ENCODE results near the gene GALNTL6. TPM values are rescaled to one million over a fixed set of nuclear protein-coding genes. Genes with fewer than 3 reads are reported as not detected.
"Not testable (repeated sequence)": the region's sequence is repeated elsewhere in the genome, so short reads cannot be mapped to it uniquely, and the experiment has no call there.

Gene GALNTL6
- total RNA-seq, 1 donor from 2014 or later: not detected

DNA sequence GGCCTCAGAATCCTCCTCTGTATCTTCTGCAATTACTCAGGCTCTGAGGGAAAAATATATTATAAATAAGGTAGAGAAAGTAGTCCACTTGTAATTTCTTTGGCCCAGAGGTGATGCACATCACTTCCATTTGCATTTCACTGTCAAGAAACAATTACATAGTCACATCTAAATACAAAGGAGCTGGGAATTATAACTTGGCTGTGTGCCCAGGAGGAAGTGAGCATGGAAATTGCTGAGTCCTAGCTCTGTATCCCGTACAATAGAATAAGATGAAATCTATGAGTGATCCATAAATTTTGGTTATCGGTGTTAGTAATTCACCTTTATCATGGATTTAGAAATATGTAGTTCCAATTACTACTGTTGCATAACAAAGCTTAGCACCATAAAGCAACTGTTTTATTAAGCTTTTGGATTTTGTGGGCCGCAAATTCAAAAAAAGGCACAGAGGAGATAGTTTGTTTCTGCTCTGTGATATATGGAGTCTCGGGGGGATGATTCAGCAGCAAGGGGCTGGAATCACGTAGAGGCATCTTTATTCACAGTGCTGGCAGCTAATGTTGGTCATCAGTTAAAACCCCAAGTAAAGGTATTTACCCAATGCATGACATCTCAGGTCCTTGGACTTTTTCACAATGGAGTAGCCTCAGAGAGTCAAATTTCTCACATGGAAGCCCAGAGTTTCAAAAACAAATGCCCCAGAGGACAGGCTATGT, 1114.1 kb downstream of the GALNTL6 start:
- intact Hi-C loops (cut with micrococcal nuclease): no loop called here

DNA sequence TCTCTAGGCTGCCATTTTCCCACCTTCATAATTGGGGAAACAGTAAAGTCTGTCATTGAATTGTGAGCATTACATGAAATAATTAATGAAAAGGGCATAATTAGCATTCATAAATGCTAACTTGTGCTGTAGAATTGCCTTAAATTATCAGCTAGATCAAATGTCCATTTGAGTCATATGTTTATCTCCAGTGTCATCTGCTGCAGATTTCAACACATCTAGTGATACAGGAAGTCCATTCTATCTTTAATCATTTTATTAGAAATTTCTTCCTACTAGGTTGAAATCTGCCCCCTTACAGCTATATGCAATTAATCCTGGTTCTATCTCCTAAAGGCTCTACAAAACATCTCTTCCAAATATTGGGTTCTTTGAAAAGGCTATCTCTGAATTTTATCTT, 1115.1 kb downstream of the GALNTL6 start:
- intact Hi-C loops (cut with micrococcal nuclease): no loop called here

DNA sequence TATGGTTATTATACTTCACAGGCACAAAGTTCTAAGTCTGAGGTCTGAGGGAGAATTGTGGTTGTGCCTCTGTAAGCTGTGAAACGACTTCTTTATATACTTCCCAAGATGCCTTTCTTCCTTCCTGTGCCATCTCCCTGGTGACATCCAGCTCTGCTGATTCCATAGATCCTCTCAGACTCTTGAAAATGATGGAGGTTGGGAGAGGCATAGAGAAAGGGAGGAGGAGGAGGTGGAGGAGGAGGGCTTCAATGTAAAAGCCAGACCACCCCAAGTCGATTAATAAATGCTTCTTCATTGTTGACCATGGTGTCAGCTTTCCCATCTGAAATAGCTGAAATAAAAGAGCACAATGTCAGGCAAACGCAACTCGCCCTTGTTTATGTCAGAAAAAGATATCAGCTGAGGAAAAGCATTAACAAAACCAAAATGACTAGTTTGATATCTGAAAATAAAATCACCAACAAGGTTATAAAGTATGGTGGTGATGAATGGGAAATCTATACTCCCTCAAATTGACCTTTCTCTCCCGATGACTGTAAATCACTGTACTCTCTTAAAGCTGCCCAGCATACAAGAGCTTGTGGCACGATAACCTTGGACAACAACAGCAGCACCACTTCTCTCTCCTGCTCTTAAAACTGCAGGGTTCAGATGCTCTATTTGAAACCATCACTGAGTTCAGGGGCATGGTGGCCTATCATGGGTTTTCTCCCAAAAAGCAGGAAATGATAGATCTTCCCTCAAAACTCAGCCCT, 1125.0 kb downstream of the GALNTL6 start:
- intact Hi-C loops (cut with micrococcal nuclease): no loop called here

DNA sequence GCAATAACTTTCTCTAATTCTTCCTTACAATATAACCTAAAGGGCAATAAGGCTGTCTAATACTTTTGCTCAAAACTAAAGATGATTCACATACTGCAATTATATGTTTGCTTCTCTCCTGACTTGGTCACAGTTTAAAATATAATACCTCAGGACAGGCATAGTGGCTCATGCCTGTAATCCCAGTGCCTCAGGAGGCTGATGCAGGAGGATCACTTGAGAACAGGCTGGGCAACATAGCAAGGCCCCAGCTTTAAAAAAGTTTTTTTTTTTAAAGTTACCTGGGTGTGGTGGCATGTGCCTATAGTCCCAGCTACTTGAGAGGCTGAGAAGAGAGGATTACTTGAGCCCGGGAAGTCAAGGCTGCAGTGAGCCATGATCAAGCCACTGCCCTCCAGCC, 1125.7 kb downstream of the GALNTL6 start:
- intact Hi-C loops (cut with micrococcal nuclease): no loop called here

DNA sequence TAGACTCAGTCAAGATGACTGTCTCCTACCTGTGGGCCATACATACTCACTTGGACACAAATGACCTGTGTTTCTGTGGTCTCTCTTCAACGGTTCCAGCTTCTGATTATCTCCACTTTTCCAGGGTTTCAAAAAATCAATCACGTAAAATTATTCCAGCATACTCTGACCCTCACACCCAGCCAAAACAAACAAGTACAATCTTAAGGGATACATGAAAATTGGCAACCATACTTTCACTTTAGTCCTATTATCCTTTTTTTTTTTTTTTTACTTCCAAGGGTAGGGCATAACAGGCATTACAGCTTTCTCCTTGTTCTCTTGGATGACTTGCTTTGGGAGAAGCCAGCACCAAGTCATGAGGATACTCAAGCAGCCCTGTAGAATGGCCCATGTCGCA, 1129.6 kb downstream of the GALNTL6 start:
- intact Hi-C loops (cut with micrococcal nuclease): no loop called here

DNA sequence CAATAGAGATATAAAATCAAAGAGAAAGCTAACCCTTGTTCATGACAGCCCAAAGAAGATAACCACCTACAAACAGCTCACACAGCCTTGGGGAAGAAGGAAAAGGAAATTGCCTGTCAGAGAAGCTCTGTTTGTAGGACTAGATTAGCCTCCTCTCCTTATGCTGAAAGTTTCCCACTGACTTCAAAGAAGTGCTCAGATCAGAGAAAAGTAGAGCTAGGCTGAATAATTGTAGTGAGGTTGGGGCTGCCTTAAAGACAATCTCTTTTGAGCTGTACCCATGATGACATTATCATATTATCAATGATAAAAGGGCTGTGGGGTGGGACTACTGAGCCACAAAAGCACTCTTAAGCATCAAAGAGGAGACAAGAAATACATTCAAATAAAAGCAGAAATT, 1132.4 kb downstream of the GALNTL6 start:
- intact Hi-C loops (cut with micrococcal nuclease): no loop called here

DNA sequence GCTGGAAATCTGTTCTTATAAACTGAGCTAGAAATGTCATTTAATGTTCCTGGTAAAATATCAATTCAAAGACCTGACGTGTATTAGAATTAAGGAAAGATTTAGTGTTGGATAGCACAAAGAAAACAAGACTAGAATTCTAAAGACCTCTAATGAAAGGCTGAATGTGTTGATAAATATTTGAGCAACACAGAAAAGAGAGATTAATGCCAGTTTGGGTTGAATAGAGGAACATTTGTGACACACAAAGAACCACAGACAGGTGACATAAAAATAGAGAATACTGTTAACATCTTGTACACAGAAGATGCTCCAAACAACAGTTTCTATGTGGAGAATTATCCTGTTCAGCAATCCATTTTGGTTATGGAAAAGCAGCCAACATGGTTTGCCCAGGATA, 1133.3 kb downstream of the GALNTL6 start:
- intact Hi-C loops (cut with micrococcal nuclease): no loop called here

DNA sequence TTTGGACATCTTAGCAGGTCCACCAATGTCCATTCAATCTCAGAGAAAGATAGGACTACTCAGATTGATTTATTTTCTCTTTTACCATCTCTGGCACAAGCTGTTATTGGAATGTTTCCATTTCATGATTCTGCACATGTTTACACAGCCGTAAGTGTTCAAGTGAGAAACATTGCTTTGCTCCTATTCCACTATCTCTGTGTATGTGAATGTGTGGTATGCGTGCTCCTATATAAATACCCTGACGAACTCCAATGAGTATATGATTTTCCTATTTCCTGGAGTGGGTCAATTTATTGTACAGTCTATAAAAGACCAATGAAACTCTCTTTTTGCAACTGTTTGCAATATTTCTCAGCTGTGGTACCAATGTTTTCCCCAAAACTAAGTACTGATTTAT, 1134.4 kb downstream of the GALNTL6 start:
- intact Hi-C loops (cut with micrococcal nuclease): no loop called here

DNA sequence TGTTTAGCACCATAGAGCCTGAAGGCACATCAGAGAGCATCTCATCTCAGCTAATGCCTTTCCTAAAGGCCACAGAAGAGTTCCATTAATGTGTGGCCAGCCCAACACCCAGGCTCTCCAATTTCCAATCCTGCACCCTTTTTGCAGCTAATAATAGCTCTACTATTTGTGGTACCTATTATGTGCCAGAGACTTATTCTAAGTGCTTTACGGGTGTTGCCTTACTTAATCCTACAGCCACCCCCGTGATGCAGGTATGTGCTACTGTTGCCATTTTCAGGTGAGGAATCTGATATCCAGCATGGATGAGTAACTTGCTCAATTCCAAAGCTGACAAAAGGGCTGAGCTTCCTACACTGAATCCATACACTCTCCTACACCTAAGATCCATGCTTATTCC, 1137.8 kb downstream of the GALNTL6 start:
- intact Hi-C loops (cut with micrococcal nuclease): no loop called here

DNA sequence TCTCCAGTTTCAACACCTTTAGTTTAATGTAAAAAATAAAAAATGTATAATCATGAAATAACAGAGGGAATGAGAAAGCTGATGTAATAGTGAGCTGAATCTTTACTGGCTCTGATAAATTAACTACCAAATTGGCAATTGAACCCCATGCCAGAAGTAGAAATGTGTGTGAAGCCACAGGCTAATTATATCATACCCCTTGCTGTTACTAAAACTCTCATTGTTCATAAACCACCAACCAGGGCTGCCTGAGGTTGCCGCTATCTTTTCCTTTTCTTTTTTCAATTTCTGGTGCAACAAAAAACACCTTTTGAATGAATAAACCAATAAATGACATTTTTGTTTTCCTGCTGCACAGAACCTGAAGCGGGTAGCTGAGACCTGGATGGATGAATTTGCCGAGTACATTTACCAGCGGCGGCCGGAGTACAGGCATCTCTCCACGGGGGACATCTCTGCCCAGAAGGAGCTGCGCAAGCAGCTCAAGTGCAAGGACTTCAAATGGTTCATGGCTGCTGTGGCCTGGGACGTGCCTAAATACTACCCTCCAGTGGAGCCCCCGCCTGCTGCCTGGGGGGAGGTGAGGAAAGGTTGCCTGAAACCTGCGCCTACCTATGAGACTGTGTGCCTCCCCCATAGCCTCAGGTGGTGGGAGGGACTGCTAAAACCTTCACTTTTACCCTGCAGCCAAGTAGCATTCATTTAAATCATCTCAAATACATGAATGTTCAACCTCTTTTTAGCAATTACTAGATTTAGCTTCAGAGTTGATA, 1138.7 kb downstream of the GALNTL6 start:
- intact Hi-C loops (cut with micrococcal nuclease): no loop called here

DNA sequence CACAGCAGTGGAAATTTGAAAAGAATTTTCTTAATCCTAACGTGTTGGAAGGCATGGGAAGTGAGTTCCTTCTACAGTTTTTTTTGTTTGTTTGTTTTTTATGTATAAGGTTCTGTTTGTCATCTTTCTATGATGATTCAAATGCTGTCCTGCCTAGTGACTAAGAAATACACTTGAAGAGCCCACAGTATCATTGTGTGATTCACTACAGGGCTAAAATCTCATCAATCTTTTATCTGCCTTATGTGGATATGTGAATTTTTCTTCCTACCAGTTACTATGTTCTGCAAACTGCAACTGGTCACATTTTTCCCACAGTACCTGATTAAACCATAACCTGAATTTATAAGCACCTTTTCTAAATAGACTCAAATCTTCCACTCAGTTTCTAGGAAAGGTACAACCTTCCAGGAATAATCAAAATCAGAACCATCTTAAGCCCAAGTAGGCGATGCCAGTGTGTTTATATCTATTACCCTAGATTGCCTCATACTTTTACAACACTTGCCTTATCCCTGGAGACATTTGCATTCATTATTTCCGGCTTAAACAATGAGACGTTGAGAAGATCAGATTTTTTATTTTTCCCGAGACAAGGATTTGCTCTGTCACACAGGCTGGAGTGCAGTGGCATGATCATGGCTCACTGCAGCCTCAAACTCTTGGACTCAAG, 1140.8 kb downstream of the GALNTL6 start:
- intact Hi-C loops (cut with micrococcal nuclease): no loop called here

DNA sequence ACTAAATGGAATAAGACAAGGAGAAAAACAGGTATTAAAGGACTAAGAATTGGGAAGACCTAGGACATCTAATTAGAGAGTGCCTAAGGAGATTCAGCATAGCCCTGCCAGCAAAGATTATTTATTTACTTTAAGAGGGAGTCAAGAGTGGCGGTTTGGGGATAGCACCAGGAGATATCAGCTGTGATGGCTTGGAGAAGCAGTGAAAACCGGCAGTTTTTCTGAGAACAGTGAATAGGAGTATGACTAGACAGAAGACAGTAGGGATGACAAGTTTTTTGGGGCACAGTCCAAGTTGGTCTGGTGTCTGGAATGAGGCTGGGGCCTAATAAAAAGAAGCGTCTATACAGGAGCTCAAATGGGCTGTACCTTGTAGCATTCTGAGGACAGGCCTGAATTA, 1143.1 kb downstream of the GALNTL6 start:
- intact Hi-C loops (cut with micrococcal nuclease): not testable (repeated sequence)

DNA sequence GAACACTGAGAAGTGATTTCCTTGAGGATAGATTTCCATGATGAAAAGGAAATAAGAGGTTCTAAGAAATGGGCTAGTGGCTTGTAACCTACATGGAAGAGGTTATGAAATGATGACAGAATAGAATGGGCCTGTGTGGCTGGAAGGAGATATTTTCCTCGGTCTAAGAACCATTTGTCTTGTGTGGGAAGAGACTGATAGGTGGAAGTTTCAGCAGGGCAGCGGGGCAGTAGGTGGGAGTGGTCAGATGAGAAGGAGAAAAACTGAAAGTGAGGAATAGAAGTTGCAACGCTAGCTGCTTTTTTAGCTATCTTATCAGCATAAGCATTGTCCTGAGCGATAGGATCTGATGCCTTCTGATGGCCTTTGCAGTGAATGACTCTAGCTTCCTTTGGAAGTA, 1144.0 kb downstream of the GALNTL6 start:
- intact Hi-C loops (cut with micrococcal nuclease): no loop called here

DNA sequence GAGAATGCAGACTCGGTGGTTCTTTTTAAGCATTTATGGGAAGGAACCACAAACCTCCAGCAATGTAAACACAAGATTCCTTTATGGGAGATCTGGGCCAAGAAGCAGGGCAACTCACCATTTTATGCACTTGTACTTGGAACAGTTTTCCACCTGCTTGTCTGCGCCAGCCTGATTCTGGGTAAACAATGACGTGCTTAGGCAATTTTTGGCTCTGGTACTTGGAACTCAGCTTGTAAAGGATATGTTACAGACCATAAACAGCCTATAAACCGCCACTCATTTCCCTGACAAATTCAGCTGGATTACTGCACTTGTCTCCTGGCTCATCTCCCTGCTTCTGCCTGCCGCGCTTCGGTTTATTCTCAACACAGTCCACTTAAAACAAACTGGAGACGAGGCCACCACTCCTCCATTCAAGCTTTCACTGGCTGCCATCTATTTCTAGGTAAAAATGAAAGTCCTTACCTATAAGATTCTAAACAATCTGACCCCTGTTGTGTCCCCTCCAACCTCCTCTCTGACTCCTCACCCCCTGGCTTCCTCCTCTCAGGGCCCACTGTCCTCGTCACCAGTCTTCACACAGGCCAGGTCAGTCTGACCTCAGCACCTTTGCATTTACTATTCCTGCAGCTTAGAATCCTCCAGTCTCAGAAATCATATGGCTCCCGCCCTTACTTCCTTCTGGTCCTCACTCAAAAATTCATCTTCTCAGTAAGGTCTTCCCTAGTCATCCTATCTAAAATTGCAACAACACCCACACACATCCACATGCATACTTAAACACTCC, 1149.6 kb downstream of the GALNTL6 start:
- intact Hi-C loops (cut with micrococcal nuclease): no loop called here

DNA sequence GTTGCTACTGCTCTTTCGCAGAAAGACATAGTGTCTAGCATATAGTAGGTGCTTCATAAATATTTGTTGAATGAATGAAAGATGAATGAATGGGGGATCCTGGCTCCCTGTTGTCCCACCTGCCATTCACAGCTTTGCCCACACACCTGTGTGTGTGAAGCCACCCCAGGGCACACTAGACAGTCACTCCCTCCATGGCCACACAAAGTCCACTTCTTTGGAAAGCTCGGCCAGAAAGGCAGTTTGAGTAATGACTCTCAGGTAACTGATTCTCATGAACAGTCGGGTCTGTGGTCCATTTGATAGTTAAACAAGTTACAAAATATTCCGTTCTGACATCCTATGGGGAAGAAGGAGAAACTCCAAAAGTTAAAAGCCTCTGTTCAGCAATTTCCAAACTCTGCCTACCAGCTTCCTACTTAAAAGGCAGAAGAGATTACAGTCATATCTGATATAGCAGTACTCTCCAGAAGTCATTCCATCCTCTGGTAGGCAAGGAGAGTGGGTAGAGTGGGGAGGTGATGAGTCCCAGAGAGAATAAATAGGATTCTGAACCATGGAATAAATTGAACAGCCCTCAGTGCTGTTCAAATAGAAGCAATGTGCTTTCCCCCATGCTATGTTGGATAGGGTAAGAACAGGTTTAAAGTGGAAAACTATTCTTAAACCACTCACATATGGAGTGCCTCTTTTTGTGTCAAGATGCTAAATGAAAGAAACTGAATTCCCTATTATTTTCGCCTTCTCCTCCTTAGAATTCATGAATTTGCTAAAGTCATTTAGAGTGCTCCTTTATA, 1150.5 kb downstream of the GALNTL6 start:
- intact Hi-C loops (cut with micrococcal nuclease): no loop called here

DNA sequence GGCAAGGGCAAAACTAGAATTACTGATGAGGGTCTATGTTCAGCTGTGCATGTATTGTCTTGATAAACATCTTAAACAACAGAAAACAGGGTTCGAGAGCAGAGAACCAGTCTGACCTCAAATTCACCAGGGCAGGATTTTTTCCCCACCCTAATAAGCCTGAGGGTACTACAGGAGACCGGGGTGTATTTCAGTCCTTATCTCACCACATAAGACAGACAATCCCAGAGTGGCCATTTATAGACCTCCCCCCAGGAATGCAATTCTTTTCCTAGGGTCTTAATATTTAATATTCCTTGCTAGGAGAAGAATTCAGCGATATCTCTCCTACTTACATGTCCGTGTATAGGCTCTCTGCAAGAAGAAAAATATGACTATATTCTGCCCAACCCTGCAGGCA, 1157.0 kb downstream of the GALNTL6 start:
- intact Hi-C loops (cut with micrococcal nuclease): not testable (repeated sequence)

DNA sequence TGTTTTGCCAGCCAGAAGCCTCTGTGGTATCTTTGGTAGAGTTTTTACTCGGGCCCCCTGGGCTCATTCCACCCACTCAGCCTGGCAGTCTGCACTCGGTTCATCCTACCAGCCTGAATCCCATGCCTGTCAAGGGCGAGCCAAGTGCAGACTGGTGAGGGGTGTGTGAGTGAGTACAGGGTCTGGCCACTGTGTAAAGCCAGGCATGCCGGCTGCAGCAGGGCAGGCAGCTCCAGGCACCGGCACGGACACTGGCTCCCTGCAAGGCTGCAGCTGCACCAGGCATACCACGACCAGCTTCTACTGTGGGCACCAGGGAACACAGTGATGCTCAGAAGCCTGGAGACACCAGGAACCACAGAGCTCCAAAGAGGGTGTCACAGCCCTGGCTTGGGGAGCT, 1161.4 kb downstream of the GALNTL6 start:
- intact Hi-C loops (cut with micrococcal nuclease): no loop called here

DNA sequence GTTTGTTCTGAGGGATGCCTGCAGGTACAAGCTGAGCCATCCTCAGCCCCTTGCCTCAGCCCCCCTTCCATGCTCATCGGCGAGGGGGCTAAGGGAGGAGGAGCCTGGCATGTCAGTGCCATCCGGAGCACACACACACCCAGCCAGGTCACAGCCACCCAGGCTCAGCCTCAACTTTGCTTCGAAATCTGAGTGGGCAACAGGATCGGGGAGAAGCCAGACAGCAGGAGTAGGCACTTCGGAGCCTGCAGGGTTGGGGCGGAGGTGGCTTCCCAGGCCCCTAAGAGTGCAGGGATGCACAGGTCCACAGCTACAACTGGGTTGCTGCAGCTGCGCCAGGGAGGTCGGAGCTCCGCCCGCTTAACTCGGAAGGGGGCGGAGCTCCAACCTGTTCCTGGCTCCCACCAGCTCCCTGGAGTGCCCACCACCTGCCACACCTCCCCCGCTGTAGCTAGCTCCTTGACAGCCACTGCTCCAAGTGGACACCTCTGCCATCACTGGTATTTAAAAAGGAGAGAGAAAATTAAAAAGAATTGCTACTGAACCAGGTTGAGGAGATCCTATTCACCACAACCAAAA, 1162.5 kb downstream of the GALNTL6 start:
- intact Hi-C loops (cut with micrococcal nuclease): no loop called here

DNA sequence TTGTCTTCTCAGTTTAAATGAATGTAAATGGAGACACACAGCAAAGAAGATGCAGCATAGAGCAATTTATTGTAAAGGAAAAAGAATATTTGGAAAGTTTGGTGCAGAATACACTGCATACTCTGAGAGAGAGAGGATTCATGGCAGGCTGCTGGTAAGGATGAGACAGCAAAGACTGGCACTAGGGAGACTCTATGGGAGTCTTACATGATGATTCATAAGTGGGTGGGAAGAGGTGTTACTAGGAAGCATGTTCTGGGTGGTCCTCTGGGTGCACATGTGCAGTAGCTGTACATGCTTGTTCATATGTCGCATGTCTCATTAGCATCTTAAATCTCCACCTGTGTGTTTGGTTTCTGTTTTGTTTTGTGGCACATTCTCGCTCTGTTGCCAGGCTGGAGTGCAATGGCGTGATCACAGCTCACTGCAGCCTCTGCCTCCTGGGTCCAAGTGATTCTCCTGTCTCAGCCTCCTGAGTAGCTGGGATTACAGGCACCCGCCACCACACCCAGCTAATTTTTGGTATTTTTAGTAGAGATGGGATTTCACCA, 1164.4 kb downstream of the GALNTL6 start:
- intact Hi-C loops (cut with micrococcal nuclease): not testable (repeated sequence)

All from T-helper 1 cell treated with Interleukin-12 subunit alpha and Interleukin-12 subunit beta and Interleukin-4 antibody, amounts not matched to agents 30 ng/mL and 1 ng/mL, for 36 hours (primary cell).